22Rv1 (cell line): ENCODE results near the gene CRYBB2.

Experiments
- ZFX ChIP-seq: fragments of 450-650 bp; IDR thresholded peaks from 2 replicates; pipeline ENCODE4 v1.6.1; 2017; ENCODE audit warnings: antibody characterized with exemption, borderline replicate concordance
- TF ChIP-seq, protein P1 (sequence below): fragments of 450-650 bp; IDR thresholded peaks from 2 replicates; pipeline ENCODE4 v1.5.1; 2017; ENCODE audit warnings: mild to moderate bottlenecking

DNA sequence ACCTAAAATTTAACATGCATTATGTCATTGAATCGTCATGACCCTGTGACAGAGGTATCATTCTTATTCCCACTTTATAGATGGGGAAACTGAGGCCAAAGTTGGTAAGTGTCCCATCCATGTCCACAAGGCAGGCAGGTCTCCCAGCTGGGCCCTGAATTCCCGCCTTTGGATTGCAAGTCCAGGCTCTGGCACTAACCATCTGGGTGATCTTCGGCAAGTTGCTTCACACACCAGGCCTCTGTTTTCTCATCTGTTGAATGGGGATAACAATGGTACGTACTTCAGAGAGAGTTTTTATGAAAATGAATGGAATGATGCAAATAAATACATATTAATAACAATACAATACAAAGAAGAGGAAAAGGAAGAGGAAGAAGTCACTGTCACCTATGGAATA, 16.4 kb upstream of the CRYBB2 start:
- TF ChIP-seq, protein P1, sequence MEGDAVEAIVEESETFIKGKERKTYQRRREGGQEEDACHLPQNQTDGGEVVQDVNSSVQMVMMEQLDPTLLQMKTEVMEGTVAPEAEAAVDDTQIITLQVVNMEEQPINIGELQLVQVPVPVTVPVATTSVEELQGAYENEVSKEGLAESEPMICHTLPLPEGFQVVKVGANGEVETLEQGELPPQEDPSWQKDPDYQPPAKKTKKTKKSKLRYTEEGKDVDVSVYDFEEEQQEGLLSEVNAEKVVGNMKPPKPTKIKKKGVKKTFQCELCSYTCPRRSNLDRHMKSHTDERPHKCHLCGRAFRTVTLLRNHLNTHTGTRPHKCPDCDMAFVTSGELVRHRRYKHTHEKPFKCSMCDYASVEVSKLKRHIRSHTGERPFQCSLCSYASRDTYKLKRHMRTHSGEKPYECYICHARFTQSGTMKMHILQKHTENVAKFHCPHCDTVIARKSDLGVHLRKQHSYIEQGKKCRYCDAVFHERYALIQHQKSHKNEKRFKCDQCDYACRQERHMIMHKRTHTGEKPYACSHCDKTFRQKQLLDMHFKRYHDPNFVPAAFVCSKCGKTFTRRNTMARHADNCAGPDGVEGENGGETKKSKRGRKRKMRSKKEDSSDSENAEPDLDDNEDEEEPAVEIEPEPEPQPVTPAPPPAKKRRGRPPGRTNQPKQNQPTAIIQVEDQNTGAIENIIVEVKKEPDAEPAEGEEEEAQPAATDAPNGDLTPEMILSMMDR, result no peak
- no peak for TF ChIP-seq ZFX
